GM19025 (cell line): ENCODE results near the gene ABCC8.

Source experiments
- ATAC-seq: cut with Tn5 transposase; IDR thresholded peaks from one replicate; pipeline ENCODE4 v1.9.1; 2021; ENCODE audit warnings: mild to moderate bottlenecking, low read depth, moderate library complexity; ENCODE audit not compliant: unreplicated experiment

The ABCC8 gene

DNA sequence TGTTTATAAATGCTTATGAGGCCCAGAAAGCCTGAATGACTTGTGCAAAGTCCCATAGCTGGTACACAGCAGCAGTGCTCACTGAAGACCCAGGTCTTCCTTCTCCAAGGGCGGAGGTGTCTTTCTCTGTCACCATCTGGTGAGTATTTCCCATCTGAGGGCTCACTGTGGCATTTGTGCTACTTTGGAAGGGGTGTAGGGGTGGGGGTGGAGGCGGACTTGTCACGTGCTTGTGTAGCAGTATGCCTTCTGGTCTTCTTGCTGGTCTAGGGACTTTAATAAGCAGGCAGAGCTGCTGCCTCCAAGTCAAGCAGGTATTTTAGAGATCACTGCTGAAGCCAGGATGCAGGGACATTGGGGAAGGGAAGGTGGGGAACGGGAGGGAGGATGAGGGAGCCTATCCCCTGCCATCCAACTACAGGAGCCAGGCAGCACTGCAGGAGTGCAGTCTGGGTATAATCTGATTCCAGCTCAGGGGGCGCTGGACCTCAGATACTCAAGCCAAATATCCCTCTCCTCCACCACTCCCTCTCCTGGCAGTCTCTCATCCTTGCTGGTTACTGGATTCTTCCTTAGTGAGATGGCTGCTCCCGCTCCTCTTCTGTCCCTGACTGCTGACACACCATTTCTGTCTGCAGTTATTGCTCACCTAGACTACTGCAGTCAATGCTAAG lies 3.4 kb downstream of the ABCC8 start:
- no peak for ATAC-seq

DNA sequence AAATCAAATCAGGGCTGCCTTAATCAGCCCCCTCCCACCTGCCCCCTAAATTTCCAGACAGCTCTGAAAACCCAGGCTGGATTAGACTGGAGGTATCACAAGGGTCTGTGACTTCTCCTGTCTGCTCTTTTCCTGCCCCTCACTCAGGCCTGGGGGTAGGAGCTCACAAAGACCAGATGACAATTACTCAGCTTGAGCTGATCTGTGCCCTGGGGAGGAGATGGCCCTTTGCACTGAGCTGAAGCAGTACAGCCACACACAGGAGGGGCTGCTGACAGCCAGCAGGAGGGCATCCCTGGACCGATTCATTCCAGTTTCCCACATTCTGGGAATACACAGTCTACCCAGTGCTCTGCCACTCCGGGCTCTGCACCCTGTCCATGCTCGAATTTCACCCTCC lies 4.2 kb downstream of the ABCC8 start:
- no peak for ATAC-seq

DNA sequence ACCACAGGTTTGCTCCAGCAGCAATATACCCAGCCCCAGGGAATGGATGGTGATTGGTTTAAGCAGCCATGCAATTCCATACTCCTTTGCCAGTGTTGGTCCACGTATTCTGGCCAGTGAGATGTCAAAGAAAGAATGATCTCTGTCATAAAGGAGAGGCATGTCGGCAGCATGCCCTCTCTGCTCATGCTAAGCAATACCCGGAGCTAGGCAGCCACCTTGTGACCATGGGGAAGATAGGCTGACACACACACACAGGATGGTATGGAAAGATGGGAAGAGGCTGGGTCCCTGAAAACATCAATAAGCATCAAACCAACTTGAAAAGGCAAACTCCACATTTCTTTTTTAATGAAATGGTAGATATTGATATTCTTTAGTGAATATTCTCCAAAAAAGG lies 5.1 kb downstream of the ABCC8 start:
- no peak for ATAC-seq

DNA sequence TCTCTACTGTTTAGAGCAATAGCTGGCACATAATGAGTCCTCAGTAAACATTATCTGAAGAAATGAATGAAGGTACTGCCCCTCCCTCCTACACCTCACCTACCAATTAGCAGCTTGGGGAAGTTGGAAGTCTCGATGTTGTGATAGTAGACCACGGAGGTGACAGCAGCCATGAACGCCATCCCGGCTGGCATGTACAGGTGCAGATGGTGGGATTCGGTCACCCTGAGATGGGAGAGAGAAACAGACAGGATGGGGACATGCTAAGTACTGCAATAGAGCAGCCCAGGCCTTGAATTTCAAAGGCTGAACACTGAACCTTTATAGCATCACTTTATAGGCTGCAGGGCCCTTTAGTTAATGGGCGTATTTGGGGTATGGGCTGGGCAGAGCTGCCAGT lies 6.6 kb downstream of the ABCC8 start:
- no peak for ATAC-seq

DNA sequence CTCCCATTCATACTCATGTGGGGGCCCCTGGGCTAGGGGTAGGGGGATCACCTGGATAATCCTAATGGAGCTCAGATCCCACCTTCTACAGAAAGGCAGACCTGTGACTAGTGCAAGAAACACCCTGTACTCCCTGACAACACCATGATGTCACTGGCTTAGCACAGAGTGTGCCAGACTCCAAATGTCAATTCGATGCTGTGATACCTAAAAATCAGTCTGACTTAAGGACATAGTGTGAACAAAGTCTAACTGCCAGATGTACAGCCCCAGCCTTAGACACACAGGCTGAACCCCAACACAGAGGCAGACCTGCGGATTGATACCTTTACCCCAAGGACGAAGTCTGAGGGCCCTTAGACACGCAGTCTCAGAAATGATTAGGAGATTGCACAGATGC lies 8.5 kb downstream of the ABCC8 start:
- no peak for ATAC-seq

DNA sequence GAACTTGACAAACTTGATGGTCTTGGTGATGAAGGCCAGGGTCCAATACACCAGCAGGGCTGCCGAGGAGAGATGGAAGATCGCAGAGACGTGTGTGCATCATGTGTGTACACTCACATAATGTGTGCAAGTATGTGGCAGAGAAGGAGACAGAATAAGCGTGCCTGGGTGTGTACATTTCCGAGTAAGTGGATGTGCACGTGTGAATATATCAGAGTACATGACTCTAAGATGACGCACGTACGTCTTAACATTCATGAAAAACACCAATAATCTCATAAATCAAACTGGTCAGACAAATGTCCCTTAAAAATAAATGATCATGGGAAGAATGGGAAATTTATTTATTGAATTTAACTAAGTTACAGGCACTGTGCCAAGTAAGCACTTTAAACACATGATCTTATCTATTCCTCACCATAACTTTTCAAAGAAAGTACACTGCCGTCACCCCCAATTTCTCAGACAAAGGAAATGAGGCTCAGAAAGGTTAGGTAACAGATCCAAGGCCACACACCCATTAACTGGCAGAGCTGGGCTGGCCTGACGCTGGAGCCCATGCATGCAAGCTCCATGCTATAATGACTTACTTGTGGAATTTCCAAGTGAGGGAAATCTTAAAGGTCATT lies 13.0 kb downstream of the ABCC8 start:
- ATAC-seq, result no peak

DNA sequence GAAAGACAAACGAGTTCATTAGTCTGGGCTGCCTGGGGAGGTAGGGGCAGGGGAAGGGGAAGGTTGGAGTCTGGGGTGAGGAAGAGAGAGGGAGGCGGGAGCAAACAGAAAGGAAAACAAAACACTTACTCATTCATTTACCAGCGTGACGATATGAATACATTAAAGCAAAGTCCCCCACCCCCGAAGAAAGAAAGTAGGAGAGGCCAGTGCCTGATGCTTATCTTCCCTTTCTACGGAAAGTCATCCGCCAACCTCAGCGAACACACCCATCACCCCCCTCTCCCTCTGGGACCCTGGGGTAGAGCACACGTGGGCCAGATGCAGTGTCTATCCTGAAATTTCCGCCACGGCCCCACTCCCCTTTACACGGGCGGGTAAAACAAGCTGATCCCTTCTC lies 13.7 kb downstream of the ABCC8 start:
- no peak for ATAC-seq

DNA sequence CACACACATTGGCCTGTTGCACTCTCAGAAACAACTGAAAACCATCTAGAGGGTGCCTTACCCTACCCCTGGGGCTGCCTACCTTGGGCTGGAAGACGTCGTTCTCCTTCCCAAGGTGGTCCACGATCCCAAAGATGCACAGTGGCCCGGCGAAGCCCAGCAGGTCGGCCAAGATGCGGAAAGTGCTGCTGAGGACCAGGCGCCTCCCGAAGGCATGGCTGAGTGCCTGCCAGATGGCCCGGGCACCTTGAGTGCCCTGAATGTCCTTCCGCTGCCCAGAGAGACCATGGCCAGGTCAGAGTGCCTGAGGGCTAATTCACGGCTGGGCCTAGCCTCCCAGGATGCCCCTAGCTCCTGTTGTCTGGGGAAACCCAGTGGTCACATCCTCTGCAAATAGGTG lies 16.2 kb downstream of the ABCC8 start:
- ATAC-seq, result no peak

DNA sequence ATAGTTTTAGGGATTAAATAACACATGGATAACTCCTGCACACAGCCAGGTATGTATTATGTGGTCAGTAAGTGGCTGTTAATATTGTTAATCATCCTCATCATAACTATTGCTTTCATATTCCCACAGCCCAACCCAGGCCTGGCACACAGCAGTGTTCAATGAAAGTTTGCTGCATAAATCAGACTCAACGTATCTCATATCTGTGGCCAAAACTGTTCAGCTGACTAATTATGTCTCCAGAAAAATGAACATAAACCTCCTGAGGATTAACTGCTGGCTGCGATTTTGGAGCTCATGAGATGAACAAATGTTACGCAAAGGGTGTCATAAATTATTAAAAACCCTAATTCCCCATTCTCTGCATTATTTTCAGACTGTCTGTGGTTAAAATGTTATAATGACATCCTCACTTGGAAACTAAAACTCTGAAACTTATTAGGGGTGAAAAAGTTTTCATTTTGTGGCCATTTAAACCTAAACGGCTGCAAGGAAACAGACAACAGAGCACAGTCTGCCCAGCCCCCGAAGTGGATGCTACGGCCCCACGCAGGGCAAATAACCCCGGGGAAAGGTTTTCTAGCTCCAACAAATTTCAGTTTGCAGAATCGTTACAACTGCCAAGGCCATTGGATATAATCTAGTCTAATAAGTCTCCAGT lies 17.3 kb downstream of the ABCC8 start:
- ATAC-seq, result no peak

DNA sequence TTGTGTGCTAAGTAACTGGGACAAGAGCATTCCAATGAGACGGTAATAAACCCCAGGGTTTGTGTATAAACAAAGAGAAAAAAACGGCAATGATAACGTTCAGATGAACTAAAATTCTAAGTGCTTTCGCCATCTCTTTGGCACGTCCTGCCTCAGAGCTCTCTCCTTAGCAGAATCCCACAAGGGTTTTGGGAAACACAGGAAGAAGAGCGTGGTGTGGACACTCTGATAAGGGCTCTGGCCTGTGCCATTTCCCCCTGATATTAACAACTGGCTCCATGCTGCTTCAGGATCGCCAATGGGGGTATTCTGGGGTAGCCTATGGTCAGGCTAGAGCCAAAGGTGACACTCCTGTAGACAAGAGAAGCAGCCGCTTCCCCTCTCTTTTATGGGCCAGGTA lies 18.4 kb downstream of the ABCC8 start:
- no peak for ATAC-seq

DNA sequence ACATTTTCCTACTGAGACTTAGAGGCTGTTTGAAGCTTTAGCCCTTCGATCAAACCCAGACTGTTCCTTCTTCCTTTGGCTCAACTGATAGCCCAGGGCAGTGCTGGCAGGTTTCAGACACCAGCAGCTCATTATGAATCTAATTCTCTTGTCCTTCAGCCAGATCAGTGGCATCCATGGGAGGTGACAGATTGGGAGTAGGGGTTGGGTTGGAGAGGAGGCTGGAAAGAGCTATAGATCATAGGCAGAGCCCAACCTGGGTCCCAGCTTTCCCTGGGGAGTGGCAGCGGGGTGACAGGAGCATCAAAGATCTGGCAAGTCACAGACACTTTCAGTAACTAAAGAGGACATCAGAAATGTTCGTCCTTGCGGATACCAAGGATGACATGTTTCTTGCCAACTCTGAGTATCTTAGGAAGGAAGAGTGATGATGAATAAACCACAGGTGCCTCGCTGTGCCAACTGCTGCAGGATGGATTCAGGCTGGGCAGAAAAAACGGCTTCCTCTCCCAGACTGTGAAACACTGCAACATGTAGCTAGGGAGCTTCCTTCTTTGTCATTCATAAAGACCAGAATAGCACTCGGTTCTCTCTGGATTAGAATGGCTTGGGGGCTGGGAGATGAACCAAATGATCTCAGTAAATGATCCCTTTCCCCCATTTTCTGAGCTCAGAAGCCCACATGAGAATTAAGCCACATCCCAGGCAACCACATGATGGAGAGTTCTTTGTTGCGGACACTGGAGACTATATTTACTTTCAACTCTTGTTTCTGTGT lies 19.1 kb downstream of the ABCC8 start:
- no peak for ATAC-seq

DNA sequence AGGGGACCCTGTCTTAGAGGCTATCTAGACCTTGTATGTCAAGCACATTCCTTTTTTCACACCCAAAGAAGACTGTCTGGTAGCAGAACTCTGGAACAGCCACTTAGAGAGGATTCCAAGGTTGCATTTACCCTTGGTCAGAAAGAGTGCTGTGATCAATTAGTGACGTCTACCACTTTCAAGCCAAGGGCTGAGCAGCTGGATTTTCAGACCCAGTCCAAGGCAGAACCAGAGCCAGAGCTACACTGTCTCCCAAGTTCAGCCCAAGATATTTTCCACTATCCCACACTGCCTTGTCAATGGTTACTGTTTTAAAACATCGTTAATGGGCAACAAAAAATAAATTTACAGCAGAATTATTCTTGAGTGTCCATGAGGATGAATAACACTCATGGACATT lies 24.0 kb downstream of the ABCC8 start:
- no peak for ATAC-seq

DNA sequence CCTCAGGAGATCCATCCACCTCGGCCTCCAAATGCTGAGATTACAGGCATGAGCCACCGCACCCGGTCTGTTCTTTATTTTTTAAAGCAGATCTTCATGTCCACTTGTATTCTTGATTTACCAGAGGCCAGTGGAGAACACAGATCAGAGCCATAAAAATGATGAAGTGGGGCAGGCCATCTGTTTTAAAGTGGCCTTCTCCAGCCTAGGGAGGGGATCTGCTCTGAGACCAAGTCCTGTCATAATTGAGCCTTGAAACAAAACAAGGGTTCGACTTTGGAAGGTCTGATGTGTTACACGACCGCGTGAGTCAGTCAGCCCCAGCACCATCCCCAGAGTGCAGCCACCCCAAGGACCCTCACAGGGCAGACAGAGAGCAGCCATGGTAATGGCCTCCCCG lies 27.5 kb downstream of the ABCC8 start:
- no peak for ATAC-seq

DNA sequence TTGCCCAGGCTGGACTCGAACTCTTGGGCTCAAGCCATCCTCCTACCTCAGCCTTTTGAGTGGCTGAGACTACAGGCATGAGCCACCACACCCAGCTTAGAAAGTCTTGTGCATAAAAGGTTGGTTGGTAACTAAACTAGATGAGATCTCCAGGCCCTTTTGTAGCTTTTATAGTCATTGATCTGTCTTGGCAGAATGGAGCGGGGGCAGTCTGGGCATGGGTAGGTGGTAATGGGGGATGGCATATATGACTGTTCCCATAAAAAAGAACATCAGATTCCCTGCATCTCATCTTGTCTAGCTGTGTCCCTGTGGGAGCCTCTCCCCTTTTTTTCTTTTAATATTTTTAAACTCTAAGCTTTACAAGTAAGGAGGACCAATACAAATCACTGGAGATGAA lies 30.2 kb downstream of the ABCC8 start:
- no peak for ATAC-seq

DNA sequence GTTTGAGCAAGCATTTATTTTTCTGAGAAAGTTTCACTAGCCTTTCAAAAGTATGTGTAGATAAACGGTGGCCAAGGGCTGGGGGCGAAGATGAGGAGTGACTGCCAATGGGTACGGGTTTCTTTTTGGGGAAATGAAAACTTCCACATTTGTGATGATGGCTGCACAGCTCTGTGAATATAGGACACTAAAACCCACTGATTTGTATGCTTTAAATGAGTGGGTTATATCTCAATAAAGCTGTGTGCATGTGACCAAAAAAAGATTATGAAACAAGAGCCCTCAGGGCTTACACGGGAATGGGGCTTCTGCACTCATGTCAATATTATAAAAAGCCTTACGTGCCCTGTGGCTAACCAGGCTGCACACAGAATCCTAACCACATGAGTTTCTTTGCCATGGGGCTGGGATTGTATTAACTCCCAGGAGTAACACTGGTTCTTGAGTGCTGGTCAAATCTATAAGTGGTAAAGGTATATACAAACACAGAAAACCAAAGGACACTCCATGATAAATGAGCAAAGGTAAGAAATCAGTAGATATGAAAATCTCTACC lies 31.3 kb downstream of the ABCC8 start:
- ATAC-seq, result no peak

DNA sequence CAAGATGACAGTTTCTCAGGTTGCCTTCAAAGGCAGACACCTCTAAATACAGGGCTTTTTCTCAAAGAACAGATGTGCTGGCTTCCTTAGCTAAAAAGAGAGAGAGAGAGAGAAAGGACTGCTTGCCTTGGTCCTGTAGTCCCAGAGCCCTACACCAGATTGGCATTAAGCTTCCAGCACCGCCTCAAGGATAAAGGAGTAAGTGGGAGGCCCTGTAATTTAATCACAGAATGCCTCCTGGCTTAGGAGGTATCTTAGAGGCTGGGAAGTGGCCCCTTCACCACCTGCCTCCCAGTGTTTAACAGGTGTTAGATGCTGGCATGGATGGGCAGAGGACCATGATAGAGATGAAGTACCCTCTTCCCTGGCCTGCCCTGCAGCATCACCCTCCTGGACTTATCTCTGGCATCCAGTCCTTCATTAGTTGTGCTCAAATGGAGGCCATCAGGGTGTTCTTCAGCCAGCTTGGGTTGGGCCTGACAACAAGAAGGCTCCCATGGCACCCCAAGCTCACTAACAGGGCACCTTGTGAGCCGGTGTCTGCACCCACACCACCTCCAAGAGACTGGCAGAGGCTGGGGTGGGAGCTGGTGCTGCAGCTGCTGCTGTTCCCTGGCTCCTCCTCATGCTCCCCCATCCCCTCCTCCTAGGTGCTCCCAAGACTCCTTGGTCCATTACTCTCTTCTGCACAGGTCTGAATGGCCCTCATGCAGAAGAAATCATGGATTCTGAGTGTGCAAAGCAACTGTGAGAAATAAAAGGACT lies 32.5 kb downstream of the ABCC8 start:
- no peak for ATAC-seq

DNA sequence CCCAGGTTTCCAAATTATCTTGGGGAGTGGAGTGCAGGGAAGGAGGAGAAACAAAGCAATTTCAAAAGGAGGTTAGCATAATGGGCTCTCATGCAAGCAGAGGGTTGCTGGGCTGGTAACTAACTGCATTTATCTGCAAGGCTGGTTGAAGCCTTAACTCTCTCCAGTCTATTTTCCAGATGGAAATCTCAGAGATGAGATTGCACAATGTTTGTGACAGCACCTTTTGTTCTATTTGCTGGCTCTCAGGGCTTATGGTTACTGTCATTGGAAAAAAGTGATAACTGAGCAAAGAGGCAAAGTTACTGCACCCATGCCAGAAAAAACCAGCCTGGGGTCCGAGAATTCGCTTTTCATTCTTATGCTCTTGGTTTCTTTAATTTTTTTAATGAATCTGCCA lies 33.2 kb downstream of the ABCC8 start:
- ATAC-seq, result no peak

DNA sequence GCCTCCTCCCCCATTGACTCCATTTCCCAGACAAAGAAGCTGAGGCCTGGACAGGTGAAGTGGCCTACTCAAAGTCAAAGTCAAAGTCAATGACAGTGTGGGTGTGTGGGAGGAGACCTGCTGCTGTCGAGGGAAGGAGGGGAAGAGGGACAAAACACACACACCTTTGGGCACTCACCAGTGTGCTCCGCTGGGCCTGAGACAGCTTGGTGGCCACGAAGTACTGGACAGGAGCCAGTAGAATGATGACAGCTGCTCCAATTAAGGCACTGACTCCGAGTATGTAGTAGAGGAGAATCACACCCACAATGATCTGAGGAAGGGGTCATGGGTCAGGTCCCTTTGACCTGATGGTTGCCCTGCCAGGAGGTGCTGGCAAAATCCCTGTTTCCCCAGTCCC lies 33.6 kb downstream of the ABCC8 start:
- no peak for ATAC-seq

DNA sequence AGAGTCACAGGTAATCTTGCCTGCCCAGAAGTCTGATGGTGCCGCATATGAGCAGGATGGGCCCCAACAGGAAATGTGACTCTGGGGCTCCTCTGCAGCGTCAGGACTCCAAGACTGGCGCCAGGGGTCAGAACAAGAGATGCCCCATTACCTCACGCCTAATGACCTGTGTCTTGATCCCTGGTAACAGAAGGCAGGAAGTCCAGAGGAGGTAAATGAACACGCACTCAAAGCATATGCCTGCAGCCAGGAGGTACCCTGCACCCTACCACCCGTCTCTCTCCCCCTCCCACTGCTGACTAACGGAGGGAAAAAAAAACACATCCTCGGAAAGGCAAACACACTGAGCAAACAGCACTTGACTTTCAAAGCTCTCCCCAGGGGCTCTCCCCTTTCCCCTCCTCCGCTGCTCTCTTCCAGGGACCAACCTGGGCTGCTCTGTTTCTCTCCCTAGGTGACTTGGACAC lies 37.3 kb downstream of the ABCC8 start:
- ATAC-seq, result no peak

DNA sequence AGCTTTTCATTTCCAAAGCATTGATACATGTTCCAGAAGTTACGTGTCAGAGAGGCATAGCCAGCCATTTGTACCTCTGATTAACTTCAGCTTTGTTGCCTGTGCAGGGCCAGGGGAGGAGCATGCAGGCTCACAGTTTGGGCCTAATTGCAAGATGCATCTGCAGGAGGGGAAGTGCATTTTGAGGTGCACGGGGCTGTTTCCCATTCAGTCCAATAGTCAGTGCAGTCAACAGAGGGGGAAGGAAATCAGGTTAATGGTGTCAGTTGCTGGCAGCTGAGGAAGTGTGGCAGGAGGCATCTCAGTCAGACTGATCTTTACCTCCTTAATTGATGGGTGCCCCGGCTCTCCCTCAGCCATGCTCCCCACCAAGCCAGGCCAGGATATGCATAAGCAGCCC lies 39.3 kb downstream of the ABCC8 start:
- no peak for ATAC-seq
